Measurements from ENCODE around the gene FLNC. TPM values are rescaled to one million over a fixed set of nuclear protein-coding genes. Genes with fewer than 3 reads are reported as not detected.
A peak's percentile ranks its signal among the peaks of the same experiment; 100 is the strongest.

FLNC gene
- total and polyA plus RNA-seq, 3 donors from 2014 or later, result 8.8 to 21.4 (median 14.4) TPM

DNA sequence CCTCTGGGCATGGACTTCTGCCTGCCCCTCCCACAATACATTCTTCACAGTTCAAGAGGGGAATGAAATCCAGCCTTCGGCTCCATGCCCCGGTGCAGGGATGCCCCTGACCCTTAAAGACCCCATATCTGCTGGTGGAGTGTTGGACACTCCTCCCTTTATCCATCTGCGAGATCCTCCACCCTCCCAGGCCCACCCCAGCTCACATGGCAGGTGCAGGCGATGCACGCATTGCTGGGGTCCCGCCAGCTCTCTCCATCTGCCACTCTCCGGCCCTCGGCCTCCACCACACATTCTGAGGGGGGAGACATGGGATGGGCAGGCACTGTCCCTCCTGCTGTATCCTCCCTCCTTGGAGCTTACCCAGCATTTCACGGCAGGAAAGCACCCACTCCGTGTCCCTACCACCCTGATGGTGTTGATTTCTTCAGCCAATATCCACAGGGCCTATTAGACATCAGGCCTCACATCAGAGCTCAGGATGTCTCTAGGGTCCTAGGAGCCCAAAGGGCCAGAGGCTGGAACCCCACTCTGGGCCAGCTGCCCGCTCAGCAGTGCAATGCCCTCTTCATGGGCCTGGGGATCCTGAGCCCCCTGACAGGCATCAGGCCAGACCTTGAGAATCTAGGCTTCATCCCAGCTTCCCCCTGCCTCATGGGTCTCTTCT lies 50.7 kb downstream of the FLNC start:
- H3K27ac ChIP-seq, result no peak overlapping the region

DNA sequence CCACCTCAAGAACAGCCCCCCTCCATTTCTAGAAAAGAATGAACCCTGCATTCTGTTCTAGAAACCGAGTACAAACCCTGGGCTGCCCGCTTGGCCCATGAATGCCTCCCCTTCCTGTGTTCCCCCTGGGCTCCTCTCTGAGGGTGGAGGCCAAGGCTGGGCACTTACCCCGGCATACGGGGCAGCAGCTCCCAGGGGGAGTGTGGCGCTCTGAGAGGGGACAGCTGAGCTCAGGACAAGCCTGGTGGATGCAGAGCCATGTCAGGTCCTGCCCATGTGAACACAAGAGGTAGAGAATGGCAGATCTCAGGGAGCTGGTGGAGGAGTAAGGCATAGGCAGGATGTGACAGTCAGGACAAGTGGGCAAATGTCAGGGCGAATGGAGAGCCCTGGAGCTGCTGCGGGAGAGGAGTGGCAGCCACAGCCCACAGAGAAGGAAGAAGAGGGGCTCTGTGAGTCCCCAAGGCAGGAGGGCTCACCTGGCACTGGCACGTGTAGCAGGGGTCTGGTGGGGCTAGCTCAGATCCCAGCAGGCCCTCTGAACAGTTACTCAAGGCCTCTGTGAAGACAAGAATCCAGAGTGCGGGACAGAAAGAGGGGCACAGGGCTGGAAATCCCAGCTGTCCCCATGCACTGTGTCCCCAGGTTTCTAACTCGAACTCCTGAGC lies 51.4 kb downstream of the FLNC start:
- Histone ChIP-seq H3K4me3 (no peak overlapping the region), H3K27ac (no peak overlapping the region), H3K27me3 (no peaks in the 10 kb centered on the region), H3K9me3 (no peaks in the 10 kb centered on the region), H3K4me1 (no peaks in the 10 kb centered on the region), H3K36me3 (ENCODE audit: low read depth, missing control alignments) (no peaks in the 10 kb centered on the region)
- intact Hi-C loops (cut with DNase I; ENCODE audit: low total_unique reads), result loop anchor here (10.0 kb wide), 1 partner anchor 267 kb away; no protein-coding TSS in a partner anchor
- TF ChIP-seq, protein P1, sequence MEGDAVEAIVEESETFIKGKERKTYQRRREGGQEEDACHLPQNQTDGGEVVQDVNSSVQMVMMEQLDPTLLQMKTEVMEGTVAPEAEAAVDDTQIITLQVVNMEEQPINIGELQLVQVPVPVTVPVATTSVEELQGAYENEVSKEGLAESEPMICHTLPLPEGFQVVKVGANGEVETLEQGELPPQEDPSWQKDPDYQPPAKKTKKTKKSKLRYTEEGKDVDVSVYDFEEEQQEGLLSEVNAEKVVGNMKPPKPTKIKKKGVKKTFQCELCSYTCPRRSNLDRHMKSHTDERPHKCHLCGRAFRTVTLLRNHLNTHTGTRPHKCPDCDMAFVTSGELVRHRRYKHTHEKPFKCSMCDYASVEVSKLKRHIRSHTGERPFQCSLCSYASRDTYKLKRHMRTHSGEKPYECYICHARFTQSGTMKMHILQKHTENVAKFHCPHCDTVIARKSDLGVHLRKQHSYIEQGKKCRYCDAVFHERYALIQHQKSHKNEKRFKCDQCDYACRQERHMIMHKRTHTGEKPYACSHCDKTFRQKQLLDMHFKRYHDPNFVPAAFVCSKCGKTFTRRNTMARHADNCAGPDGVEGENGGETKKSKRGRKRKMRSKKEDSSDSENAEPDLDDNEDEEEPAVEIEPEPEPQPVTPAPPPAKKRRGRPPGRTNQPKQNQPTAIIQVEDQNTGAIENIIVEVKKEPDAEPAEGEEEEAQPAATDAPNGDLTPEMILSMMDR (IDR thresholded peaks at IDR 0.05), result no peak
- no peak for TF ChIP-seq POLR2A (IDR thresholded peaks at IDR 0.05)
- no peak for DNase-seq
- WGBS, 2 donors, result 86 to 87% methylated on average over 8 to 10 of the region's 10 CpGs

More for the DNA sequence above, 50.7 kb downstream of the FLNC start:
- intact Hi-C loops (cut with DNase I; ENCODE audit: low total_unique reads), result loop anchor here (10.0 kb wide), 1 partner anchor 266 kb away; no protein-coding TSS in a partner anchor
- TF ChIP-seq, protein P1 (IDR thresholded peaks at IDR 0.05), result no peak
- no peak for TF ChIP-seq POLR2A (IDR thresholded peaks at IDR 0.05)
- Histone ChIP-seq H3K4me3 (no peak overlapping the region), H3K27me3 (no peaks in the 10 kb centered on the region), H3K4me1 (no peaks in the 10 kb centered on the region), H3K9me3 (no peaks in the 10 kb centered on the region), H3K36me3 (ENCODE audit: low read depth, missing control alignments) (no peaks in the 10 kb centered on the region)
- no peak for DNase-seq
- WGBS, 2 donors, result 60 to 76% methylated on average over 11 of the region's 11 CpGs

DNA sequence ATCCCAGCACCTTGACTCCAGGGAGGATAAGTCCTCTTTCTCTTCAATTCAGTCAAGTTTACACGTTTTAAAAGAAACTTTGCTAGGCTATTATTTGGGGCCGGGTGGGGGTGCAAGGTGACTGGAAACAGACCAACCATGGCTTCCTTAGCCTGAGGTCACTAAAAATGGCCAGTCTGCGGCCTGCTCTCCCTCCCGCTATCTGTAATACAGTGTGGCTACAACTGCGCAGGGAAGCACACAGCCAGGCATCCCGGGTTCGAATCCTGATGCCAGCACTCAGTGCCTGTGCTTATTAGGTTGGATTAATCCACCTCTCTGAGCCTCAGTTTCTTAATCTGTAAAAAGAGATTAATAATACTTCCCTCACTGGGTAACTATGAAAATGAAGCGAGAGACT lies 51.9 kb downstream of the FLNC start:
- no peak overlapping the region for H3K4me3 ChIP-seq
- no peak for TF ChIP-seq POLR2A (IDR thresholded peaks at IDR 0.05)
- TF ChIP-seq, protein P1 (IDR thresholded peaks at IDR 0.05), result no peak
- intact Hi-C loops (cut with DNase I; ENCODE audit: low total_unique reads), result loop anchor here (10.0 kb wide), 1 partner anchor 267 kb away; no protein-coding TSS in a partner anchor

DNA sequence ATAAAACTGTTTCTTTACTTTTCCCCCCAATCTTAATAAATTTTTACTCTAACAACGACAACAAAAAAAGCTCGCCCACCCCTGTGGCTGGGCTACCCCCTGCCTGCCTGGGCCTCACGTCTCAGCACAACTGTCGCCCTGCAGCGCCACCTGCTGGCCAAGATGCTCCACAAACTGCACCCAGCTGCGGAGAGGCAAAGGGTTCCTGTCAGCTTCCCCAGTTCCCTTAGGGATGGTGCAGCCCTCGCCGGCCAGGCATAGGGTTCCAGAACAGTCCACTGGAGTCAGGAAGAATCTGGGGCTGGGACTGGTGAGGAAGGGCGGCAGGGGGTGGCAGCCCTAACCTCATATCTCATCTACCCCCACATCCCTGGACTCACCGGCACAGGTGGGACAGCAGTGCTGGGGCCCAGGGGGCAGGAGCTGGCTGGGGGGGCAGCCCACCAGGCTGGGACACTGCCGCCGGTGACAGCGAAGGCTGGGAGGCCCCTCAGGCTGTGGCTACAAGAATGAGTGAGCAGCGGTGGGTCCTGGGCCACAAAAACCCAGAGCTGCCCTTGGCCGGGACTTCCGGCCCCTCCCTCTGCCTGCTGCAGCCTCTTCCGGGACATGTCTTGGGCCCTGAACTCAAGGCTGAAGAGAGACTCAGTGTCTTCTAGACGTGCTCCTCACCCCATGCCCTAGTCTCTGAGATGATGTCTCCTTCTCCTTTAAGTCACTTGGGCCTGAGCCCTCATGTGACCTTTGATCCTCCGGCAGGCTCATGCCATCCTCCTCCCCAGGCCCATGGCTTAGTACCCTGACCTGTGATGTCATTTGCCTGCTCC lies 53.6 kb downstream of the FLNC start:
- Histone ChIP-seq H3K36me3 (ENCODE audit: low read depth, missing control alignments) (no peaks in the 10 kb centered on the region), H3K4me3 (no peak overlapping the region), H3K4me1 (no peaks in the 10 kb centered on the region), H3K27ac (no peak overlapping the region), H3K9me3 (no peaks in the 10 kb centered on the region), H3K27me3 (no peaks in the 10 kb centered on the region)
- 35 to 41% methylated on average over 14 to 16 of the region's 19 CpGs for WGBS, 2 donors
- intact Hi-C loops (cut with DNase I; ENCODE audit: low total_unique reads), result loop anchor here (10.0 kb wide), 1 partner anchor 269 kb away; no protein-coding TSS in a partner anchor
- no peak for TF ChIP-seq POLR2A (IDR thresholded peaks at IDR 0.05)
- TF ChIP-seq, protein P1 (IDR thresholded peaks at IDR 0.05), result peak; percentile 94 to 97 (median 95)
- DNase-seq, result peak; percentile 91

More for the DNA sequence above, 51.9 kb downstream of the FLNC start:
- Histone ChIP-seq H3K27ac (no peak overlapping the region), H3K9me3 (no peaks in the 10 kb centered on the region), H3K27me3 (no peaks in the 10 kb centered on the region), H3K36me3 (ENCODE audit: low read depth, missing control alignments) (no peaks in the 10 kb centered on the region), H3K4me1 (no peaks in the 10 kb centered on the region)
- no peak for DNase-seq
- WGBS, 2 donors, result 85 to 91% methylated on average over 8 of the region's 8 CpGs

All from testis (tissue), 3 donors.